COLO829 (cell line): ENCODE data around the gene KDM3A.

Source experiments
- DNase-seq: peaks from one replicate; pipeline ENCODE4 v3.0.0; 2012; ENCODE audit warnings: low spot score

The KDM3A gene, protein sequence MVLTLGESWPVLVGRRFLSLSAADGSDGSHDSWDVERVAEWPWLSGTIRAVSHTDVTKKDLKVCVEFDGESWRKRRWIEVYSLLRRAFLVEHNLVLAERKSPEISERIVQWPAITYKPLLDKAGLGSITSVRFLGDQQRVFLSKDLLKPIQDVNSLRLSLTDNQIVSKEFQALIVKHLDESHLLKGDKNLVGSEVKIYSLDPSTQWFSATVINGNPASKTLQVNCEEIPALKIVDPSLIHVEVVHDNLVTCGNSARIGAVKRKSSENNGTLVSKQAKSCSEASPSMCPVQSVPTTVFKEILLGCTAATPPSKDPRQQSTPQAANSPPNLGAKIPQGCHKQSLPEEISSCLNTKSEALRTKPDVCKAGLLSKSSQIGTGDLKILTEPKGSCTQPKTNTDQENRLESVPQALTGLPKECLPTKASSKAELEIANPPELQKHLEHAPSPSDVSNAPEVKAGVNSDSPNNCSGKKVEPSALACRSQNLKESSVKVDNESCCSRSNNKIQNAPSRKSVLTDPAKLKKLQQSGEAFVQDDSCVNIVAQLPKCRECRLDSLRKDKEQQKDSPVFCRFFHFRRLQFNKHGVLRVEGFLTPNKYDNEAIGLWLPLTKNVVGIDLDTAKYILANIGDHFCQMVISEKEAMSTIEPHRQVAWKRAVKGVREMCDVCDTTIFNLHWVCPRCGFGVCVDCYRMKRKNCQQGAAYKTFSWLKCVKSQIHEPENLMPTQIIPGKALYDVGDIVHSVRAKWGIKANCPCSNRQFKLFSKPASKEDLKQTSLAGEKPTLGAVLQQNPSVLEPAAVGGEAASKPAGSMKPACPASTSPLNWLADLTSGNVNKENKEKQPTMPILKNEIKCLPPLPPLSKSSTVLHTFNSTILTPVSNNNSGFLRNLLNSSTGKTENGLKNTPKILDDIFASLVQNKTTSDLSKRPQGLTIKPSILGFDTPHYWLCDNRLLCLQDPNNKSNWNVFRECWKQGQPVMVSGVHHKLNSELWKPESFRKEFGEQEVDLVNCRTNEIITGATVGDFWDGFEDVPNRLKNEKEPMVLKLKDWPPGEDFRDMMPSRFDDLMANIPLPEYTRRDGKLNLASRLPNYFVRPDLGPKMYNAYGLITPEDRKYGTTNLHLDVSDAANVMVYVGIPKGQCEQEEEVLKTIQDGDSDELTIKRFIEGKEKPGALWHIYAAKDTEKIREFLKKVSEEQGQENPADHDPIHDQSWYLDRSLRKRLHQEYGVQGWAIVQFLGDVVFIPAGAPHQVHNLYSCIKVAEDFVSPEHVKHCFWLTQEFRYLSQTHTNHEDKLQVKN (N-terminal part only)

DNA sequence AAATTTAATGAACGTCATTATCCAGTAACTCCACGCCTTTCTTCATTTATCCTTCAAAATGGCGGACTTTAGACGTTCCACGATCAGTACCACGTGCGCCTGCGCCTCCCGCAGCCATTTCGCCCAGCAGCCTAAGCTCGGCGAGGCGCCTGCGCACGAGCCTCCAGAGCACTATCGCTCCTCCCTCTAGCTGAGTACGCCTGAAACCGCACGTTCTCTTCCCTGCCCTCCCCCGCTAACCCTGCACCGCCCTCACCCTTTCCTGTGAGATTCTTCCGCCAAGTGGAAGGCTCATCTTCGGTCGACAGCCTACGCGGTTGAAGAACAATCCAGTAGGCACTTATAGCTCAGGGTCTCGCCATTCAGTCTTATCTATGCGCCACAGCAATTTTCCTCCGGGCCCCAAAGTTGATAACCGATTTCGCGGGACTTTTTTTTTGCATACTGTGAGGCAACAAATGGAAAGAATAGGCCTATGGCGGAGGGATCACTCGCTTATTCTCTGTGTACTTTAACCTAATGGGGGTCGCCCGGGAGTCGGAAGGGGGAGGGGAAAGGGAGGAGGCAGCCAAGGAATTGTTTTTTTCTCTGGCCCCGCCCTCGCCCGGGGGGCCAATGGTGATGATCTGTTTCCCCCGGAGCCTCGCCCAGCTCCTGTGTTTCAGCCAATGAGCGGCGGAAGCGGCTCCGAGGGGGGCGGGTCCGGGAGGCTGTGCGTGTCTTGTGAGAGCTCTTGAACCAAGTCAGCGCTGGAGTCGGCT, at the start of gene KDM3A:
KDM3A (plus strand) TSS at position 741 of the 761 bp plus-strand sequence. CDS start 677 bp downstream, outside the sequence.
- peak; percentile 97 for DNase-seq

DNA sequence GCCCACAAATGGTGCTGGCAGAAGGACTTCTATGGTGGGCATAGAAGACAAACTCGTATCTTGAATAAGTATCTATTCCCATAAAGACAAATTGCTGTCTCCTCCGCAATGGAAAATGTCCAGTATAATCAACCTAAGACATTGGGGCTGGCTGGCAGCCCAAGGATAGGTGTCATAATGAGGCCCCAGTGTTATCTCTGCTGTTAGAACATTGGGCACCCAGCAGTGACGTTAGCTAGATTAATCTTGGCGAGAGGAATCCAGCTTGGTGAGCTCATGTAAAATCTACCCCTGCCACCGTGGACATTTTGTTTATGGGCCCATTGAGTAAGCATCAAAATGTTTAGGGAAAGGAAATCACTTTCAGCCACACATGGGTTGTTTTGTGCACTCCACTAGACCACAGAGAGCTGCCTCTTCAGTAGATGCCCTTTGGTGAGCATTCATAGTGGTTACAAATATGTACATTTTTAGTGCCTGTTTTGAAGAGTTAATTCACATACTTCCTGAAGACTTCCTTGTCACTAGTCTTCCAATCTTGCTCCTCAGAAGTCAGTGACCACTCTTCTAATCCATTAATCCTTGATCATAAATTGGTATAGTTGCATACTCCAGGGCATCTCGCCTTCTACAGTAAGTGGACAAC, 48.2 kb upstream of the KDM3A start:
- DNase-seq, result no peak

DNA sequence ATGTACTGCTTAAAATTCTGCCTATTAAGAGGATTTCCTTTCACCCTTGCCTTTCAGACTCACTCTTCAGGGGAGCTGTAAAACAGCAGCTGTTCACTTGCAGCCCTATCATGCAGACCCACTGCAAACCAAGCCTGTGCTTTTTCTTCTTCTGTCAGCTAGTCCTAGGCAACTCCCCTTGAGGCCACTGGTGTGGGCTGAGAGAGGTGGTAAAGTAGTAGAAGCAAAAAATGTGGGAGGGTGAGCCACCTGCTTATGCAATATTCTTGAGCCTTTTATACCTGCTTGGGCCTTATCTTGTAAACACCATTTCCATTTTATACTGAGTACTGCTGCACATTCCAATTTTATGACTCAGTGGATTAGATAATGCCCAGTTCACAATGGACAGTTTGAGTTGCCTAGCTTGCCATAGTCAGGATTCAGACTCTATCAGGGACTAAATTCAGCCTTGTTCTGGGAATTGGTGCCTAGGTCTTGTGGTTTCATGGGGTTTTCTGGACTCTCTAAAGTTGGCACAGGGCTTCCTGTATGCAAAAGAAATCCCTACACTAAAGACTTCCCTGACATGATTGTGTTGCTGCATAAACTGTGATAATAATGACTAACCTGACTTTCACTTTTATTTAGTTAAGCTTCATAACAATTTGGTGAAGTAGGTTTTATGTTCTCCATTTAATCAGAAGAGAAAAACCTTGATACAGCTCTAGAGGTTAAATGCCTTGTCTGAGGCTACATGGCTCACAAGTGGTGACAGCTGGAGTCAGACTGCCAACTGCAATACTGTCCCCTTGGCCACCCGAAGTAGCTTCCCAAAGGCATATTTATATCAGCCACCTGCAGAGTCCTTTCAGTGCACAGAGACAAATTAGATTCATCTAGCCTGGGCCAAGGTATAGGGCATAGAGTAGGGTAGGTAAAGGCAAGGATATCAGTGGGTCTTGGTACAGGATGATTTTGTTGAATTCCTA, 47.4 kb upstream of the KDM3A start:
- peak; percentile 43 for DNase-seq

DNA sequence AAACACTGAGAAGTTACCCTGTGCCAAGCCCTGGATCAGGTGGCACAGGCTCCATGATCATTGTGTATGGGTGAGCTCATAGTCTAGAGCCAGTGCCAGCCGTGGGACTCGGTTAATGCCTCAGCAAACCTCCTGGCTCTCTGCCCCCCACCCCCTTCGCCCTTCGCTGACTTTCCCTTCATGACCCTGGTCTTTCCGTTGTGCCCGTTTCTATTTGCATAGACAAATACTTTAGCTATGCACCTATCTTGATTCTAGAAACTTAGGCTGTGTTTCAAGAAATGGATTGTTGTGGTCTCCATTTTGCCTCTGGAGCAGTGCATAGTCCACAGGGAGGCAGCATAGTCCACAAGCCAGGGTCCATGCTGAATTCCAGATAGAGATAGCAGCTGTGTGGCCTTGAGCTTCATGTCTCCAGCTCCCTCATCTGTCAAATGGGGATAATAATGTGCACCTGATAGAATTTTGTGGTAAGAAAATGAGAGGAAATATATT, 44.8 kb upstream of the KDM3A start:
- no peak for DNase-seq

DNA sequence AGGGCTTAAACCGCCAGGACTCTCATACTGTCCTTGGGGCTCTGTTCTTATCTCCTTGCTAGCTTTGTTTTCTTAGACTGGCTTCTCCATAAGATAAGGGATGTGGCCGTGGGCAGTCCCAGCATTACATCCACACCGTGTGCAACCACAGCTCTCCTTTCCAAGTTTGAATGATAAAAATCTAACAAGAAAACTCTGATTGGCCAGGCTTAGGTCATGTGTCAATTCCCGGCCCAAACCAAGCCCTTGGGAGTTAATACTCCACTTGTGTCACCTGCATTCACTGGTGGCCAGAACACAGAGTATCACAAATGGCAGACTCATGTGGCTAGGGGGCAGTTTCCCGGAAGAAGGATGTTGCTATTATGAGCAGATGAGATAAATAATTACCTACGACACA, 43.2 kb upstream of the KDM3A start:
- no peak for DNase-seq

DNA sequence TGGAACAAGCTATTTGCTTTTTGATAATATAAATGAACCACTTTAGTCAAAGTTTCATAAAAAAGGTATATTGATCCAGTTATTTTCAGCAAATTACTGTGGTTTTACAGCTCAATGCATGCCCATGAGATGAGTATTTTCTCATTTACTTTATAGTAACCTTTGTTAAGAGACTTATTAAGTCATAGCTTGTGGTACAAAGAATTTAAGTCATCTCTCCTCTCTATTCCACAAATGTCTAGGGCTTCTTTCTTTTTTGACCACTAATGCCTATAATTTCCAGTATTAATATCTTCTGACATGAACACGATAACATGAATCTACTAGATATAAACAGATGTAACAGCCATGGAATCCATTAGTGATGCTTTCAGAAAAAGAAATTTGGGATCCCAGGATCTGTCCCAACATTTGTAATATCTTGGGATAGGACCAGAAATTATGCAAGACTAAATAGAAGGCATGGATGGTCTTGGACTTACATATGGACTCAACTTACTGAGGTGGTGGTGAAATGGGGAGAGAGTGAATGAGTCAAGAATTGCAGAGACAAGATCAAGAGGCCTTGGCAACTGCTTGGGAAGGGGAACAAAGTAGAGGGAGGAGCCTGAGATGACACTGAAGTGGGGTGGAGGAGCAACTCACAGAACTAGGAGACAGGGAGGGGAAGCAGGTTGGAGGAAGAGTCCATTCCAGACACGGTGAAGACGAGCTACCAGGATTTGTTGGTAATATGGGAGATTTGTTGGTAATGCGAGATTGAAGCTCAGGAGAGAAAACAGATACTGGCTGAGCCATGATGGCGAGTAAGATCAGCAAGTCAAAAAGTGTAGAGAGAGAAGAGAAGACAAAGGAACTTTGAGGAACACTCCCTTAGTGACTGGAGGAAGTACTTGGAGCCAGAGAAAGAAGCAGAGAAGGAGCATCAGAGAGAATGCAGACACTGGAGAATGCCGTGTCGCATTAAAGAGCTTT, 42.4 kb upstream of the KDM3A start:
- DNase-seq, result no peak

DNA sequence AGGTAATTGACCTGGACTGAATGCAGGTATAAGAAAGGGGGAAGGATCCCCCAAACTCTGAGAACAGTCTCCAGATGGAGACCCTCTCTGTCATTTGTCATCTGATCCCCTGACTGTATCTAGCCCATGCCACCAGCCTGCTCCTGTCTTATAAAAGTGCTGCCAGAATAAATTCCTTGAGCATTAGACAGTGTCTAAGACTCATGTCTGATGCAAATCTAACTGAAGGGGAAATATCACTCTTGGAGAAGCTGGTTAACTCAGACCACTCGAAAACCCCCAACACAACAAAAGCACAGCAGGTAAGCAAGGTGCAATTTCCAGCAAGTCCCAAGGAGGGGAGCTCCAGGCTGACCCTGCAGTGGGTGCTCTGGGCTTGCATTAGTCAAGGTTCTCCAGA, 40.9 kb upstream of the KDM3A start:
- DNase-seq, result no peak

DNA sequence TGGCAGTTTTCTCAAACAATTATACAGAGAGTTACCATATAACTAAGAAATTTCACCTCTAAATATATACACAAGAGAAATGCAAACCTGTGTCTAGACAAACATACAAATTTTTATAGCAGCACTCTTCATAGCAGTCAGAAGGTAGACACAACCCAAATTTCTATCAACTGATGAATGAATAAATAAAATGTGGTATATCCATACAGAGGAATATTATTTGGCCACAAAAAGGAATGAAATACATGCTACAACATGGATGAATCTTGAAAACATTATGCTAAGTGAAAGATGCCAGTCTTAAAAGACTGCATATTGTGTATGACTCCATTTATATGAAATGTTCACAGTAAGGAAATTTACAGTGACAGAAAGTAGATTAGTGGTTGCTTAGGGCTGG, 30.6 kb upstream of the KDM3A start:
- no peak for DNase-seq

DNA sequence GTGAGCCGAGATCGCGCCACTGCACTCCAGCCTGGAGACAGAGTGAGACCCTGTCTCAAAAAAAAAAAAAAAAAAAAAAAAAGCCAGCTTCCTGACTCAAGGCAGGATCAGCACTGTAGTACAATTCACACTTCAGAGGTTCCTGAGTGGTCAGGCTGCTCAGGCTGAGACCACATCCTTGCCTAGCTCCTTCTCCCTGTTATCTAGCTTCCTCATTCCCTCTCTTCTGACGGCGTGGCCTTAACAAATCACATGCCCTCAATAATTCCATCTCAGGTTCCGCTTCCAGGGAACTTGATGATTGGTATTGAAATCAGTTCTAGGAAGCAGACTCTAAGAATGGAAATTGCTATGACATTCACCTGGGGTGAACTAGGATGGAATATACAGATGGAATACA, 29.8 kb upstream of the KDM3A start:
- DNase-seq, result no peak

DNA sequence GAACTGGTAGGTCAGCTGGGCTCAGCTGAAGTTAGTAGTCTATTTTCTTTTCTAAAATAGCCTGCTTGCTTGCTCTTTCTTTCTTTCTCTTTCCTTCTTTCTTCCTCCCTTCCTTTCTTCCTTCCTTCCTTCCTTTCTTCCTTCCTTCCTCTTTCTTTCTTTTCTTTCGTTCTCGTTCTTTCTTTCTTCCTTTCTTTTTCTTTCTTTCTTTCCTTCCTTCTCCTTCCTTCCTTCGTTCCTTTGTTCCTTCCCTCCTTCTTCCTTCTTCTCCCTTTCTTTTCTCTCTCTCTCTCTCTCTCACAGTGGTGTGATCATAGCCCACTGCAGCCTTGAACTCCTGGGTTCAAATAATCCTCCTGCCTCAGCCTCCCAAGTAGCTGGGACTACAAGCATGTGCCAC, 29.2 kb upstream of the KDM3A start:
- no peak for DNase-seq

DNA sequence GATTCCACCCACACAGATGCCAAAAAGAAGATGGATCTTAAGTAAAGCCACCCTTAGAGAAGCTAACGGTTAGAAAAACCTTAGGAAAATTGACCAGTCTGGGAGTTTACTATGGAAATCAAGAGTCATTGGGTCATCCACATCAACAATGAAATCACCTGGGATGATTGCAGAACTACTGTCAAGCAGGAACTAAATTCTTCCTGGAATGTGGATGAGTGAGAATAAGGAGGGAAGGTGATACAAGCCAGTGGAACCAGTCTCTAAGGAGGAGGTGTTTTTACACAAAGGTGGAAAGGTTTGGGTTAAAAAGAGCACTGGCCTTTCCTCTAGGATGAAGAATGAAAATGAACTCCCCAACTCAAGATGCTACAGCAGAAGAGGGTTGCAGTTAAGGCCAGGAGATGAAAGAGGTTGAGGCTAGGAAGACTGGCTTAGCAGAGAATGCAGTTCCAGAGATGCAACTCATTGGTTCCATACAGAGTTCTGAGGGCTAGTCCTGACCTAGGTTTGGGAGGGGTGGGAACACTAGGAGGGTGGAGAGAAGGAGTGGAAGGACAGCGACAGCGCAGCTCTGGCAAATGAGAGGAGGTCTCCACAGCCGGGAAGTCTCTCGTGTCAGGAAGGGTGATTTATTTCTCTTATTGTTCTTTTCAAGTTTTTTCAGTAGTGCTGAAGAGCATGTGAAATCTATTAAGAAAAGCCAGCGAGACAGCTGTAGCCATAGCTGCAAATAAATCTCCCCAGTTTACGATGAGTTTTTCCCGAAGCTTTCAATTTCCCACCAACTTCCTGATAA, 27.7 kb upstream of the KDM3A start:
- no peak for DNase-seq

DNA sequence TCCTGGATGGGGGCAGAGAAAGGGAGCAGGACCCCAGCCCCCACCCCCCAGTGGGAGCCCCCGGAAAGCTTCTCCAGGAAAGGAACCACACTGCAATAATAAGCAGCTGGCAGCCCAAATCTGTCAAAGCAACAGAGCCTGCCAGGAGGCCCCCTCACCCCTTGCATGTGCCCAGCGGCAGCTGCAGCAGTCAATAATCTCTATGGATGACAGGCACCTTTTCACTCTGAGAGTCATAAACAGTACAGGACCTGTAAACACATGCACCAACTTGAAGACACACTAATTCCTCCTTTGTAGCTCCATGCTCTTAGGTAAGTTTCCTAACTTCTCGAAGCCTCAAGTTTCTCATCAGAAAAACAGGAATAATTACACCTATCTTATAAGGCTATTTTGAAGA, 26.2 kb upstream of the KDM3A start:
- DNase-seq, result no peak

DNA sequence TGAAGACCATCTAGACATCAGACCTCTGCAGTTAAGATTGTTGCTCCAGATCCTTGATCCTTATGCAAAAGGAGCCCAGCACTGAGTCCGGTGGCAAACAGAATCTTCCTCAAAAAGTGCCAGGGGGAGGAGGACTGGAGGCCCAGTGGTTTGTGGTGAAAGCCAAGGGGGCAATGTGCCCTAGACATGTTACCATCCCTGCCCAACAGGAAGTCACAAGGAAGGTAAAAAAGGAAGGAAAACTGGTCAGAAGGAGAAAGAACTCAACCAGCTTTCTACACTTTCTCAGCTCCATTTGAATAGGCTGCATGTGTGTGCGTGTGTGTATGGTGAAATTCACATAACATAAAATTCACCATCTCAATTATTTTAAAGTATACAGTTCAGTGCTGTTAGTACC, 25.0 kb upstream of the KDM3A start:
- no peak for DNase-seq

DNA sequence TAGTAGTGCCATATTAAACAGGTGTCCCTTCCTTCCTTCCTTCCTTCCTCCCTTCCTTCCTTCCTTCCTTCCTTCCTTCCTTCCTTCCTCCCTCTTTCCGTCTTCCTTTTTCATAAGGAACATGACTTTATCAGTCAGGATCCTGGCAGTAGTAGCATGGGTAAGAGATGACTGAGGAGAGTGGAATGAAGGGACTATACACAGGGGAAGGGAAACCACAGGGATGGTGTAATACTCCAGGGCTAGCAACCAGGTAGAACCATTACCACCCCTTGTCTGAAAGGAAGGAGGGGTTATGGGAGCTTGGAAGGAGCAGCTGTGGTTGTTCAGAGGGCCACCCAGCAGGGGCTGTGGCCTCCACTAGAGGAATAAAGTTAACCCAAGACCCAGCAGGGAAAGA, 23.2 kb upstream of the KDM3A start:
- DNase-seq, result no peak

DNA sequence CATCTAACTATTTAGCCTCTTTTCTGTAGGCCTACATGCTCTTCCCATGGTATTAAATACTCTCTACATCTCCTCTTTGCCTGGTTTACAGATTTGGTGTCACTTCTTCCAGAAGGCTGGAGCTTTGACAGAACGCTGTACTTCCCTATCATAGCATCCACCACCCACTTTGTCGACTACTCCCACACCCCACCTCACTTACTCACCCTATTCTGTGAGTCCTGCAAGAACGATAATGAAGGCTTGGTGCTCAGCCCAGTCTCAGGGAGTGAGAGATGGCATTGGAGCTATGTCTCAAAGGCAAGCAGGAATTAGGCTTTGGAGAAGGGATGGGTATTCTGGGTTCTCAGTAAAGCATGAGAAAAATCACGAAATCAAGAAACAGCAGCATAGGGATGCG, 20.3 kb upstream of the KDM3A start:
- no peak for DNase-seq

DNA sequence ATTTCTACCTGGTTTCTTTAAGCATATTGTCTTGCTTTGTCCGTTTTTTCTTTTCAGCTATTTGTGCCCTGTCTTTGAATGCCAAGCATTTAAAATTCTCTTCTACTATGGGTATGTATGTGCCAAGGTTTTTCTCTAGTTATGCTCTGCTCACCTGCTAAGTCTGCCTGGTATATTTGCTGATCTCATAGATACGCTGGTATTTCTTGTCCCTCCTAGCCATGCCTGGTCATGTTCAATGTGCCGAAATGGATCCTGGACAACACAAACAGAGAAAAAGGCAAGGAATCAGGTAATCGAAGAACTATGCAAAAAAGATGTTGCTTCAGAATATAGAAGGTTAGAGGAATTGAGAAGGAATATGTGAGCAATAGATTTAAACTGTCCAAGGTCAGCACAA, 14.9 kb upstream of the KDM3A start:
- DNase-seq, result no peak

DNA sequence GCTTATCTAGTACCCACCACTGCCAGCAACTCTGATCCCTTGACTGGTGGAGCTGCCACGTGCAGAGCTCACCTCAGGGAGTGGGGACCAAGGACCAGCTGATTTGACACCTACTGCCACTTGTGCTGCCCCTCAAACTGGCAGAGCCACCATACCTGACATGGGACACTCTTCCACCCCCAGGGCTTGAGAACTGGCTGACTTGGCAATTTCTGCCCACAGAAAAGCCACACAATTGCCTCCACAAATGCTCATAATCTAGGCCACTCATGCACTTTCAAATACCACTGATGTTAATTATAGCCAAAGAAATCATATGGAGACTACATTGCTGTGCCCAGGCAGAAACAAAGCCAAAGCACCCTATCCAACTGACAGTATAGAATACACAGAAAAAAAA, 11.8 kb upstream of the KDM3A start:
- DNase-seq, result no peak

DNA sequence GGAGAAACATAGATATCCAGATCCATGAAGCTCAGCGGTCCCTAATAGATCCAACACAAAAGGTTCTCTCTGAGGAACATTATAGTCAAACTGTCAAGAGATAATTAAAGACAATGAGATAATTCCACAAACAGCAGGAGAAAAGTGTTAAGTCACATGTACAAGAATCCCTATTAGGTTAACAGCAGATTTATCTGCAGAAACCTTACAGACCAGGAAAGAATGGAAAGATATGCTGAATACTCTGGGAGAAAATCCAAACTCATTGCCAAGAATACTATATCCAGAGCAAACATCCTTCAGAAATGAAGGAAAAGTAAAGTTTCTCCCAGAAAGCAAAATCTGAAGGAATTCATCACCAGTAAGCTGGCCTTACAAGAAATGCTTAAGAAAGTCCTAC, 10.8 kb upstream of the KDM3A start:
- no peak for DNase-seq
